ENCODE results near the gene DPEP1.
"Not testable (repeated sequence)": the region's sequence is repeated elsewhere in the genome, so short reads cannot be mapped to it uniquely, and the experiment has no call there.

Gene DPEP1

DNA sequence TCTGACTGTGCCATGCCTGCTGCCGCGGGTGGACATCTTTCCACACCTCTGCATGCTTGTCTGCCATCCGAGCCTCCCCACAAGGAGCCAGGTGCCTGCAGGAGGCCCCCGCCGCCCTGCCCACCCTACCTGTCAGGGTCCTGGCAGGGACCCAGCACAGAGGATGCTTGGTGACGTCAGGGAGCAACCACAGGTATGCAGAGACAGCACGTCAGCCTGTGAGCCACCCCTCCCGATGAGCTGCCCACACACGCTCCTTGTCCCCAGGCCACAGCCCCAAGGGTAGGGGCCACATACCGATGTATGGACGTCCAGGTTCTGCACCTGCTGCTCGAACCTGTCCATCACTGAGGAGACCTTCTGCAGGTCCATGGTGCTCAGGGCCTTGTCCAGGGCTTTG, 33.5 kb downstream of the DPEP1 start:
- DNase-seq (ENCODE audit: low read depth, low spot score) = no peak

DNA sequence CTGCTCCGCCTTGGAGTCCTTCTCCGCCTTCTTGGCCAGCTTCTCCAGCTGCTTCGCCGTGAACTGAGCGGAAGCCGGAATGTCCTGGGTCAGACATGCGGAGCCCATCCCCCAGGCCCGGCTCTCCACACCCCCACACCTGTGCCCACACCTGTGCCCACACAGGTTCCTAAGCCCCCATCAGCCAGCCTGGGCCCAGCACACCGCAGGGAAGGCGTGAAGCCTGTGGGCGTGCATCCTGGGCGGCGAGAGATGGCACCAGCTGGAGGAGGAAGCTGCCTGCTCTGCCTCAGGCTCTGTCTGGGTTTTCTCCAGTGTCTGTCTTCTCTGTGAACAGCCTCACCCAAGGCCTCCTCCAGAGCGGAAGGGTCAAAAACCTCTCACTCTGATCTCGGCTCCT, 38.1 kb downstream of the DPEP1 start:
- no peak for DNase-seq (ENCODE audit: low read depth, low spot score)

DNA sequence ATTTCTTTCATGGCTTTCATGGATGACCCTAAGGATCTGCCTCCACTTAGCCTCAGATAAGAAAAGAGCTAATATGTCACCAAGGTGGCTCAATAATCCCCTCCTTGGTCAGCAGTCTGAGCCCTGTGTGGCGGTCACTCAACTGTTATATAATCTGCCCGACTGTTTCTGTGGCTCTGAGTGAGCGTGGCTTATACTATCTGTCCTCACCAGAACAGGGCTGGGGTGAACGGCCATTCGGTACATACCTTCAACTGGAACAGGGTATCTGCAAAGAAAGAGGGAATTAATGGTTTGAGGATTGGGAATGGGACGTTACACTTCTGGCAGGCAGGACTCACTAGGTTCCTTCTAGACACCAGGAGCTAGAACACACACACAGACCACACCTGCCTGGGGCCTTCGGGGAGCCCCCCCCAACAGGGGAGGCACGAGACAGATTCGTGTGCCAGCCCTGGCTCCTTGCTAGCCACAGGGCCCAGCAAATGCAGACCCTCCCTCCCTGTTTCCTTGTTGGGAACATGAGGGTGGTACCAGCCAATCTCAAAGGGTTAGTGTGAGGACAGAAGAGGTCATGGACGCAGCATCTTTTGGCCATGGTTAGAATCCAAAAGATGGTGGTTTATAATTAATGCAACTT, 40.3 kb downstream of the DPEP1 start:
- DNase-seq (ENCODE audit: low read depth, low spot score) = no peak

DNA sequence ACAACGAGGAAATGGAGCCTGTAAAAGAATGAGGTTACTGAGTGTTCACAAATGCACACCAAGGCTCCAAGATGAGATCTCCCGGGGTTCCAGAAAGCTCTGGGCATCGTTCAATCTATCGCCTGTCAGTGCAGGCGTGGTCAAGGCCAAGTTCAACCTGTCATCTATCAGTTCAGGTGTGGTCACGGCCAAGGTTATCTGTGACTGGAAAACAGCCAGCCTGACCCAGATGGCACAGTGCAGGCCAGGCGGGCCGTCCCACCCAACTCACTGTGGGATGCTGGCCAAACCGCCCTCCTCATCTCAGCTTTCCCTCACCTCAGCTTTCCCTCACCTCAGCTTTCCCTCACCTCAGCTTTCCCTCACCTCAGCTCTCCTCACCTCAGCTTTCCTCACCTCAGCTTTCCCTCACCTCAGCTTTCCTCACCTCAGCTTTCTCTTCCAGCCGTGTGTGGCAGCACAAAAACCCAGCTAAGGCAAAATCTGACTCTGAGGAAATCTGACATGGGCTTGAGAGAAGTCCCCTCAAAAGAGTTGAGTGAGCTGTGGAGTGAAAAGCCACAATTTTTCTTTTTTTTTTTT, 41.7 kb downstream of the DPEP1 start:
- no peak for DNase-seq (ENCODE audit: low read depth, low spot score)

DNA sequence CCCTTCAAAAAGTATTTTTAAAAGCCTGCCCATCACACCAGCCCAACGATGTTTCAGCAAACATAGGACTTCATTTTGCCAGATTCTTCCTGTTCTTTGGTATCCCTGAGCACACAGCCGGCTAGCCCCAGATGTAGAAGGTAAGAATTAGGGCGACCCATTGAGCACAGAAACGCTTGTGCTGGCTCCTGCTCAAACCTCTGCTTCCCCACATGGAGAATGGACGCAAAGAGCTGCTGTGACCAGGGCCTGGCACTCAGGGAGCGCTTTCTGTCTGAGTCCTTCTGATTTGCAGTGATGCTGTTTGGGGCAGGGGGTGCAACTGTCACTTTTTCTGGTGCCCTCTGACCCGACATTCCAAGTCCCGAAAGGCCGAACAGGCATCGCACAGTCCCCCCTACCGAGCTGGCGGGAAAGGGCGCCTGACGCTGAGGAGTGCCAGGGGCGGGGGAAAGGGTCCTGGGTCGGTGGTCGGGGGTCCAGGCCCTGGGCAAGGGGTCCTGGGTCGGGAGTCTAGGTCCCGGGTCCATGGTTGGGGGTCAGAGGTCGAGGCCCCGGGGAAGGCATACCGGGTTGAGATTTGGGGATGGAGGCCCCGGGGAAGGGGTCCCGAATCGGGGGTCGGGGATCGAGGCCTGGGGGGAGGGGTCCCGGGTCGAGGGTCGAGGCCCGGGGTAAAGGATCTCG, 43.1 kb downstream of the DPEP1 start:
- no peak for DNase-seq (ENCODE audit: low read depth, low spot score)

DNA sequence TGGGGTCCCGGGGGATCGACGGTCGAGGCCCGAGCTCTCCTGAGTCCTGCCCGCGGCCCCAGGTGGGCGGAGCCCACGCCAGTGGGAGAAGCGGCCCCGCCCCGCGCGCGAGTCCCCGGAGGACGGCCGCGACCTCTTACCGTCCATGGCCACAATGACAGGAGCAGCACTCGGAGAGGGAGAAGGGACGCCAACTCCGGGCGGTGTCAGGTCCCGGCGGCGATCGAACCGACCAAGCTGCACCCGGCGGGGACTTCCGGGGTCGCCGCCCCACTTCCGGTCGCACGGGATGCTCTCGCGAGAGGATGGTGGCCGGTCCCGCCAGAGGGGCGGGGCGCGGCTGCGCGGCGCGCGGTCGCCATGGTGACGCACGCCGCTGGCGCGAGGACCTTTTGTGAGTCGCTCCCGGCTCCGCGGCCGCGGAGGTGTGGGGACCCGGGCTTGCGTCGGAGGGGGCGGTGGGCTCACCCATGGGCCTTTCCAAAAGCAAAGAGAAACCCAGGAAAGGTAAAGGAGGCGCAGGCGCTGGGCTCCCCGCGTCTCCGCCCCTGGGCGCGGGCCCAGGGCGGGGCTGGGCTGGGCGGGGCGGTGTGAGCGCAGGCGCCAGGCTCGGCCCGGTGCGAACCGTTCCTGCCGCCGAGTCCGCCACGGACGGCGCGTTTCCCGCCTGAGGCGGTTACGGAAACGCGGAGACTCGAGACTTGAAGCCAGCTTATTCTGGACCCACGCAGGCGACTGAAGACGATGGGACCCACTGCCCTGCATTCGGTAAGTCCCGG, 44.2 kb downstream of the DPEP1 start, which contains the start of the genes CHMP1A and SPATA33:
TSS of gene CHMP1A (minus strand) at position 267 of the 779 bp plus-strand sequence. CDS start at position 147, 120 bp downstream.
TSS of gene SPATA33 (plus strand) at position 395 of the 779 bp plus-strand sequence. CDS start at position 471, 76 bp downstream.
- peak; percentile 64 for DNase-seq (ENCODE audit: low read depth, low spot score)

DNA sequence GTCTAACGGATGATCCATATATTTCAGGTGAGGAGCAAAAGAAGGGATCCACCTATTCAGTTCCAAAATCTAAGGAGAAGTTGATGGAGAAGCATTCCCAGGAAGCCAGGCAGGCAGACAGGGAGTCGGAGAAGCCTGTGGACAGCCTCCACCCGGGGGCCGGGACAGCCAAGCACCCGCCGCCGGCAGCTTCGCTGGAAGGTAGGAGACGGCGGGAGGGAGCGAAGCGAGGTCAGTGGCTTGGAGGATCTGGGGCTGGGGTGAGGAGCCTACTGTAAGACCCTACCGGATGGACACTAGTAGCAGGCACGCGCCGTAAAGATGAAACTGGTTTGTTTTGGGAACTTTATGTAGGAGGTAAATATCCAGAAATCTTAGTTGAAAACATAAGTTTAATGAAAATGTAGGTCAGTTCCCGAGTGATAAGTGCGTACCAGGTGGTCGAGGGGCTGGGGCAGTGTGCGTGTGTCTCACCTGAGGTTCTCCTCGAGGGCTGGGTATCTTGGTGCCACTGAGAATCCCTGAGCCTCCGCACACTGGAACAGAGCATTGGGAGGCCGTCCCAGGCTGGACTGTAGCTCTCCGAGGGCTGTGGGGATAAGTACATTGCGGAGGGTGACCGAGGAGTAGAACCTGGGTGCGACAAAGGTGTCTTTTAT, 44.9 kb downstream of the DPEP1 start:
- DNase-seq (ENCODE audit: low read depth, low spot score) = no peak

DNA sequence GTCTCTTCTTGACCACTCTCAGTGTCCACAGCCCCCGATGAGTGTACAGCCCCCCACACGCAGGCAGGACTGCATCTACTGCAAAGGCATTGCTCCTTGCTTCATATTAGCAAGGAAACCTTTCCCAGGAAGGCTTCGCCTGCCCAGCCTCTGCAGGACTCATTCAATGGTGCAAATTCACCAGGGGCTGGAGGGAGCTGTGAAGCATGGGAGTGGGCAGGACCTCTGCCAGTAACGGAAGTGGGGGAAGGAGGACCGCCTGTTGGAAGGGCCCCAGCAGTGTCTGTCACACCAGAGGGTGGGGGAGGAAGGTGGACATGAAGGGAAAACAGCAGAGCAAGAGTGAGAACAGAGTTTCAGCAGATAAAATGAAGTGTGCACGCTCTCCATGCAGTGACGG, 46.7 kb downstream of the DPEP1 start:
- DNase-seq (ENCODE audit: low read depth, low spot score) = no peak

DNA sequence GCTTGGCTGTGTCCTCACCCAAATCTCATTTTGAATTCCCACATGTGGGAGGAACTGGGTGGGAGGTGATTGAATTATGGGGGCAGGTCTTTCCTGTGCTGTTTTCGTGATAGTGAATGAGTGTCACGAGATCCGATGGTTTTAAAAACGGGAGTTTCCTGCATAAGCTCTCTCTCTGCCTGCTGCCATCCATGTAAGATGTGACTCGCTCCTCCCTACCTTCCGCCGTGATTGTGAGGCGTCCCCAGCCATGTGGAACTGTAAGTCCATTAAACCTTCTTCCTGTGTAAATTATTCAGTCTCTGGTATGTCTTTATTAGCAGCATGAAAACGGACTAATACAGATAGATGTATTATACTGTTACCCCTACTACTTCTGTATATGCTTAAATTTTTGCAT, 47.8 kb downstream of the DPEP1 start:
- DNase-seq (ENCODE audit: low read depth, low spot score) = no peak

DNA sequence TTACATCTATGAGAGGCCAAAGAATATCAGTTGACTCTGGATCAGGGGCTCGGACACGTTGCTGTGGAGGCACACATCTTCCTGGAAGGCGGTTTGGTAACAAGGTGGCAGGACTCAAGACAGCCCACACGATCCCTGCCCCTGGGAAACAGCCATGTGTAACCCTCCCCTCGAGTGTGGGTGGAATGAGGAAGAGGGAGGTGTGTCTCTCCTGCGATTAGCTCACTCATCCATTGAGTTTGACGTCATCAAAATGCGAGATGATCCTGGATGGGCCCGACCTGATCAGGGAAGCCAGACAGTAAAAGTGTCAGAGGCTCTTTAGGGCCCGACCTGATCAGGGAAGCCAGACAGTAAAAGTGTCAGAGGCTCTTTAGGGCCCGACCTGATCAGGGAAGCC, 50.8 kb downstream of the DPEP1 start:
- not testable (repeated sequence) for DNase-seq (ENCODE audit: low read depth, low spot score)

DNA sequence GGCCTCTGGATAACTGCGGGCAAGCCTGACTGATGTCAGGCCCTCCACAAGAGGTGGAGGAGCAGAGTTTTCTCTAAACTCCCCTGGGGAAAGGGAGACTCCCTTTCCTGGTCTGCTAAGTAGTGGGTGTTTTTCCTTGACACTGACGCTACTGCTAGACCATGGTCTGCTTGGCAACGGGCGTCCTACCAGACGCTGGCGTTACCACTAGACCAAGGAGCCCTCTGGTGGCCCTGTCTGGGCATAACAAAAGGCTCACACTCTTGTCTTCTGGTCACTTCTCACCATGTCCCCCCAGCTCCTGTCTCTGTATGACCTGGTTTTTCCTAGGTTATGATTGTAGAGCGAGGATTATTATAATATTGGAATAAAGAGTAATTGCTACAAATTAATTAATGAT, 53.6 kb downstream of the DPEP1 start:
- DNase-seq (ENCODE audit: low read depth, low spot score) = not testable (repeated sequence)

DNA sequence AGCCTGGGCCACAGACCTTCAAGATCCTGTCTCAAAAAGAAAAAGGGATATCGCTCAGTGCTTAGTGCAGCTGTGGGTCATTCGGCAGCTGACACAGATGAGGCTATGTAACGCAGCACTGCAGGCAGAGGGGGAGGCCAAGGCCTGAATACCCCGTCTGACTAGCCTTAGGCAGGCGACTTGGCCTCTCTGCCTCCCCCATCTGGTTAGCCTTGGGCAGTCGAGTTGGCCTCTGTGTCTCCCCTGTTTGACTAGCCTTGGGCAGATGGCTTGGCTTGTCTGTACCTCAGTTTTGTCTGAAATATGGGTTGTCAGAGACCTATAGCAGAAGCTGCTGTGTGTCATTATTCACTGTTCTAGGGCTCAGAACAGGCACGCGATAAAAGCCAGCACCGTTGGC, 54.2 kb downstream of the DPEP1 start:
- no peak for DNase-seq (ENCODE audit: low read depth, low spot score)

DNA sequence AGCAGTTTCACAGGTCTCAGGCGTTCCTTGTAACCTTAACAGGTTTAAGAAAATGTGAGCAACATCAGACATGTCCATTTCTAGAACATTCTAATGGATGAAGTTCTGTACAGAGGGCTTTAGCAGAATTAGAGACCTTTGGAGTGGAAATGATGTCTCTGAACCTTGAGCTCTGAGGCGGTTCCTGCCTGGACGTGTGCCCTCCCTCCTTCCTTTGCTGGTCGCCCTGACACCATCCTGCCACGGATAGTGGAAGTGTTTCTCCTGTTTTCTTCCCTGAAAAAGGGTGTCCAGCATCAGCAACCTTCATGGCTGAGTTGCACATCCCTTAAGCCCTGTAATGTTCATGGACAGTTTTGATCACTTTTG, 55.3 kb downstream of the DPEP1 start:
- no peak for DNase-seq (ENCODE audit: low read depth, low spot score)

DNA sequence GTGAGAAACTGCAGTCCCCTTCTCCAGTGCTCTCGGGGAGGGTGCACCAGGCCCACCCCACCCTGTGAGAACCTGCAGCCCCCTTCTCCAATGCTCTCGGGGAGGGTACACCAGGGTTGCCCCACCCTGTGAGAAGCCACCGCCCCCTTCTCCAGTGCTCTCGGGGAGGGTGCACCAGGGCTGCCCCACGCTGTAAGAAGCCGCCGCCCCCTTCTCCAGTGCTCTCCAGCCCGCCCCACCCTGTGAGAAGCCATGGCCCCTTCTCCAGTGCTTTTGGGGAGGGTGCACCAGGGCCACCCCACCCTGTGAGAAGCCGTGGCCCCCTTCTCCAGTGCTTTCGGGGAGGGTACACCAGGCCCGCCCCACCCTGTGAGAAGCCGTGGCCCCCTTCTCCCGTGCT, 56.3 kb downstream of the DPEP1 start:
- DNase-seq (ENCODE audit: low read depth, low spot score) = no peak

DNA sequence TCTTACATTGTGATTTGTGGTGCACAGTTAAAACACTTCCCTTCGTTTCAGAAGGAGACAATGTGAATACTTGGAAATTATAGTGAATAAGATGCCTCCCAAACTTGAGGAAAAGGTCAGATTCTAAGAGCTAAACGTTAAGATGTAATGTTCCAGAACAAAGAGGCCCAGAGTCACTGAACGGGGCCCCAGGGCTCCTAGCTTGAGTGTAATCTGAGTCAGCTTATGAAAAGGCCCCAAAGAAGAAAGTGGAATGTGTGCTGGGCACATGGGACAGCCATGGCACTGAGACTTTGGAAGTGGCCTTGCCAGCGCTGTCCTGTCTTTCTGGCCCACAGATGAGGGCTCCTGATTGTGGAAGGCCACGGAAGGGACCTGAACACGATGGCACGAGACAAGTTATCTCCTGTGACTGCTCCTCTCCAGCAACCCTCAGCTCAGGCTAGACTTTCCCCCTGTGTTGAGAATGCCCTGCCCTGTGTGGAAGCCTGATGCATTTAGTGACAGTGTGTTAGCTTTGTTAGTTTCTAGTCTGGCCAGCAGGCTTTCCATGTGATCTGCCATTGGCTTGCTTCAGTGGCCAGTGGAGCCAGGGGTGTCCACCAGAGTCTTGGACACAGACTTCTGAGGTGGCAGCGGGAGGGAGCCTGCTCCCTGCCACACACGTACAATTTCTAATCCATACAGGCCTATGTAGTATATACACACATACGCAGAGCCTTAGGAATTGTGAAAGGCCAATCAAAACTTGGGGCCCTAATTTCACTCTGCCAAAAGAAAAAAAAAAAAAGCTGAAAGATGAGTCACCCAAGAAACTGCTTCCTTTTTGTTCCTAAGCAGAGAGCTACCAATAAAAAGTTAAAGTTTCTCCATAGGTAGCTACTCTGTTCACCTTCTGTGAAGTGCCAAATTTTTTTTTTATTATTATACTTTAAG, 57.3 kb downstream of the DPEP1 start:
- no peak for DNase-seq (ENCODE audit: low read depth, low spot score)

DNA sequence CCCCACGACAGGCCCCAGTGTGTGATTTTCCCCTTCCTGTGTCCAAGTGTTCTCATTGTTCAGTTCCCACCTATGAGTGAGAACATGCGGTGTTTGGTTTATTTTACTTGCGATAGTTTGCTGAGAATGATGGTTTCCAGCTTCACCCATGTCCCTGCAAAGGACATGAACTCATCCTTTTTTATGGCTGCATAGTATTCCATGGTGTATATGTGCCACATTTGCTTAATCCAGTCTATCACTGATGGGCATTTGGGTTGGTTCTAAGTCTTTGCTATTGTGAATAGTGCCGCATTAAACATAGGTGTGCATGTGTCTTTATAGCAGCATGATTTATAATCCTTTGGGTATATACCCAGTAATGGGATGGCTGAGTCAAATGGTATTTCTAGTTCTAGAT, 58.1 kb downstream of the DPEP1 start:
- not testable (repeated sequence) for DNase-seq (ENCODE audit: low read depth, low spot score)

DNA sequence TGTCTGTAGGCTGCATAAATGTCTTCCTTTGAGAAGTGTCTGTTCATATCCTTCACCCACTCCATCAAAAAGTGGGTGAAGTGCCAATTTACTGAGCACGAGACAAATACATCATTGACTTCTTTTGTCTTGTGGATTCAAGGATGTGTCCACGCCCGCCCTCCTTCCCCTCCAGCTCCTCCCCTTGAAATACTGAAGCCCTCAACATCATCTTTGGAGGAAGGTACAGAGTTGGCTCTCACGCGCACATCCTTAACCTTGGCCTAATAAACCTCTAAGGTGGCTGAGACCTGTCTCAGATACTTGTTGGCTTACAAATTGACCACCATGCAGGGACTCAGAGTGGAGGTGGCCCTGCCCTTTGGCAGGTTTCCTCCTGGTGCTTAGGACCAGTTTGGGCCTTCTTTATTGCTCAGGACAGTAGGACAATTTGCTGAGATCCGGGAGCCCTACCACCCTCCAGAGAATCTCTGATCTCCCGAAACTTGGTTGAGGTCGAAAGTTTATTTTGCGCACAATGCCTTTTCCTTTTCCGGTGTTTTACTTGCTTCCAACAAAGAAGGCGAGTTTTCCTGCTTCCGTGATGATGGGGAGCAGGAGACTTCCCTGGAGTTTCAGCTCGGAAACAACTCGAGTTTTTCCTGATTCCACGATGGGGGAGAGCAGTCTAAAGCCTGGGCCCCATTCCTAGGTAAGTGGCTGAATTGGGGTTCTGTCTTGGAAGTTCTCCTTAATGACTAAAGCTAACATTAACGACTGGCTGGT, 58.9 kb downstream of the DPEP1 start:
- no peak for DNase-seq (ENCODE audit: low read depth, low spot score)

DNA sequence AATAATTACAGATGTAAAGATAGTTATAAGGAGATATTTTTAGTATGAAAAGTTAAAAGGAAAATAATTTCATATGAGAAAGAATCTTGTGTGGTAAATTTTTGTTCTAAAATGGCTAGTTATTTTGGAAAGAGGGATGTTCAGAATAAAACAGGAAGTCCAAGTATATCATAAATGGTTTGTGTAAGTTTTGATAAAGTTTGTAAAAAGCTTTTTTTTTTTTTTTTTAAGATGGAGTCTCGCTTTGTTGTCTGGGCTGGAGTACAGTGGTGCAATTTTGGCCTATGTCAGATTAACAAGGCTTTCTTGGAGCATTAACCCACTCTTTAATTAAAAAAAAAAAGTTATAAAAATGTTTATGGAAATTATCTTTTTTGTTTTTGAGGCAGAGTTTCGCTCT, 64.8 kb downstream of the DPEP1 start:
- DNase-seq (ENCODE audit: low read depth, low spot score) = no peak

DNA sequence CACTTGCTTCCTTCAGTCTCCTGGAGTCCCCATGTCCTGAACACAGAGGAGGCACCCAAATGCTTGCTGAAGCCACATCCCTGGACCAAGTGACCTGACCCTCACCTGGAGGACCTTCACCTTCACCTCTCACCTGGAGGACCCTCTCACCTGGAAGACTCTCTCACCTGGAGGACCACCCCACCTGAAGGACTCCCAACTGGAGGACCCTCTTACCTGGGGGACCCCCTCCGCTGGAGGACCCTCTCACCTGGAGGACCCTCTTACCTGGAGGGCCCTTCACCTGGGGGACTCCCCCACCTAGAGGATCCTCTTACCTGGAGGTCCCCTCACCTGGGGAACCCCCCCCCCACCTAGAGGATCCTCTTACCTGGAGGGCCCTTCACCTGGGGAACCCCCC, 72.5 kb downstream of the DPEP1 start:
- no peak for DNase-seq (ENCODE audit: low read depth, low spot score)

All from smooth muscle cell of the brain vasculature (primary cell).